SK-N-MC (cell line): ENCODE results near the gene TMPRSS3.

Source experiments
- EZH2 ChIP-seq: fragments of 200-600 bp; sonication (generic); IDR thresholded peaks from one replicate; pipeline ENCODE4 v1.6.1; 2017; ENCODE audit warnings: antibody characterized with exemption
- FOXP2 ChIP-seq: optimal IDR thresholded peaks from 2 replicates; pipeline ENCODE3; 2011; ENCODE audit warnings: mild to moderate bottlenecking, moderate library complexity; ENCODE audit not compliant: insufficient read depth; ENCODE audit errors: extremely low read length, control extremely low read depth
- POLR2AphosphoS5 ChIP-seq: IDR thresholded peaks from 2 replicates; pipeline ENCODE4 v1.6.1; 2012; ENCODE audit warnings: mild to moderate bottlenecking, low read depth, low read length, borderline replicate concordance

DNA sequence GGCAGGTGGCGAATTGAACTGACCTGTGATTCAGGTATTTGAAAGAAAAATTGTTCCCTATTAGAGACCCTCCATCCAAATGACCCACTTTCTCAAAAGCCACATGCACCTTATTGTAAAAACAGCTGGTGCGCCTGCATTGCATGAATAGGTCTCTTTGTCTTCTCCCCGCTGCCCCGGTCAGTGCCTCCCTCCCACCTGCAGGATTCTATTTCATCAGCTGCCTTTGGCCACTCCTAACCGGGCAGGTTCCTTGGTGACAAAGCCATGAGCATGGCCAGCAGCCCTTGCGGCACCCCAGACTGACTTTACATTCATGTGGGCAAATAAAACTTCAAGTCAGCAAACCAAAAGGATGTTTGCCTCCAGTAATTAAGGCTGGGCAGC, 6.4 kb downstream of the TMPRSS3 start:
- TF ChIP-seq POLR2AphosphoS5 (no peak), EZH2 (no peak), FOXP2 (no peak)
